ENCODE data around the gene CADM2.

Gene CADM2

DNA sequence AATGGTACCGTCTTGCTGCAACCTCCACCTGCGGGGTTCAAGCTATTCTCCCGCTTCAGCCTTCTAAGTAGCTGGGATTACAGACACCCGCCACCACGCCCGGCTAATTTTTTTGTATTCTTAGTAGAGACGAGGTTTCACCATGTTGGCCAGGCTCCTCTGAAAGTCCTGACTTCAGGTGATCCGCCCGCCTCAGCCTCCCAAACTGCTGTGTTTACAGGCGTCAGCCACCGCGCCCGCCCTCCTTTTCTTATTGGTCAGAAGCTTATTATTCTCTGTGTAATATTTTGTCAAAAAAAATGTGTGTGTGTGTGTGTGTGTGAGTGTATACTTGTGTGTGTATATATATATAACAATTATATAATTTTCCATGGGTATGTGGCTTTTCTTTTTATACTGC is 425.6 kb downstream of the CADM2 start:
- no peaks in the 10 kb centered on the region for H3K27me3 Mint-ChIP-seq (ENCODE audit: low read depth, poor library complexity)
- TF ChIP-seq, protein P1, sequence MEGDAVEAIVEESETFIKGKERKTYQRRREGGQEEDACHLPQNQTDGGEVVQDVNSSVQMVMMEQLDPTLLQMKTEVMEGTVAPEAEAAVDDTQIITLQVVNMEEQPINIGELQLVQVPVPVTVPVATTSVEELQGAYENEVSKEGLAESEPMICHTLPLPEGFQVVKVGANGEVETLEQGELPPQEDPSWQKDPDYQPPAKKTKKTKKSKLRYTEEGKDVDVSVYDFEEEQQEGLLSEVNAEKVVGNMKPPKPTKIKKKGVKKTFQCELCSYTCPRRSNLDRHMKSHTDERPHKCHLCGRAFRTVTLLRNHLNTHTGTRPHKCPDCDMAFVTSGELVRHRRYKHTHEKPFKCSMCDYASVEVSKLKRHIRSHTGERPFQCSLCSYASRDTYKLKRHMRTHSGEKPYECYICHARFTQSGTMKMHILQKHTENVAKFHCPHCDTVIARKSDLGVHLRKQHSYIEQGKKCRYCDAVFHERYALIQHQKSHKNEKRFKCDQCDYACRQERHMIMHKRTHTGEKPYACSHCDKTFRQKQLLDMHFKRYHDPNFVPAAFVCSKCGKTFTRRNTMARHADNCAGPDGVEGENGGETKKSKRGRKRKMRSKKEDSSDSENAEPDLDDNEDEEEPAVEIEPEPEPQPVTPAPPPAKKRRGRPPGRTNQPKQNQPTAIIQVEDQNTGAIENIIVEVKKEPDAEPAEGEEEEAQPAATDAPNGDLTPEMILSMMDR (IDR thresholded peaks at IDR 0.05), result no peak
- no peaks in the 10 kb centered on the region for H3K36me3 Mint-ChIP-seq (ENCODE audit: low read depth)
- H3K27ac Mint-ChIP-seq, result no peak overlapping the region
- H3K4me3 Mint-ChIP-seq, result no peak overlapping the region
- DNase-seq, result no peak
- H3K4me1 Mint-ChIP-seq, result no peaks in the 10 kb centered on the region
- no peaks in the 10 kb centered on the region for H3K9me3 Mint-ChIP-seq

DNA sequence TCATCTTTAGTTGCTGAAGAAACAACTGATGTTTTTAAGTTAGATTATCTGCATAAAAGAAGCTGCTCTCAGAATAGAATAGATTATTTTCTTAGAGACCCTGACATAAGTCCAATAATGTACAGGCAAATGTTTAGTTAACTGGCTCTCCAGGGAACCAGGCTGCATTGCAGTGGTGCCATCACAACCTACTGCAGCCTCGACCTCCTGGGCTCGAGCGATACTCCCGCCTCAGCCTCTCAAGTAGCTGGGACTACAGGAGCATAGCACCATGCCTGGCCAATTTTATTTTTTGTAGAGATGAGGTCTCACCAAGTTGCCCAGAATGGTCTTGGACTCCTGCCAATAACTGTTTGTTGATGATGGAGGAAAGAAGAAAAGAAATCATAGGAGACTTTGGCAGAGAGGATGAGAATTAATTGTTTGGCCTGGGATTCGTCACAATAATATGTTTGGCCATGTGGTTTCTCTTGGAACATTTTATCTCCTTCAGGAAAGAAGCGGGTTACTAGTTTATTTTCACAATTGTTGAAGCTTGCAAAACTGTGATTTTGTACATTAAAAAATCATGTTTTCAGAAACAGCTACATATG is 429.2 kb downstream of the CADM2 start:
- DNase-seq, result no peak
- no peak overlapping the region for H3K4me3 Mint-ChIP-seq
- H3K27me3 Mint-ChIP-seq (ENCODE audit: low read depth, poor library complexity), result no peaks in the 10 kb centered on the region
- TF ChIP-seq, protein P1 (IDR thresholded peaks at IDR 0.05), result no peak
- H3K27ac Mint-ChIP-seq, result no peak overlapping the region
- no peaks in the 10 kb centered on the region for H3K4me1 Mint-ChIP-seq
- H3K36me3 Mint-ChIP-seq (ENCODE audit: low read depth), result no peaks in the 10 kb centered on the region
- H3K9me3 Mint-ChIP-seq, result no peaks in the 10 kb centered on the region

DNA sequence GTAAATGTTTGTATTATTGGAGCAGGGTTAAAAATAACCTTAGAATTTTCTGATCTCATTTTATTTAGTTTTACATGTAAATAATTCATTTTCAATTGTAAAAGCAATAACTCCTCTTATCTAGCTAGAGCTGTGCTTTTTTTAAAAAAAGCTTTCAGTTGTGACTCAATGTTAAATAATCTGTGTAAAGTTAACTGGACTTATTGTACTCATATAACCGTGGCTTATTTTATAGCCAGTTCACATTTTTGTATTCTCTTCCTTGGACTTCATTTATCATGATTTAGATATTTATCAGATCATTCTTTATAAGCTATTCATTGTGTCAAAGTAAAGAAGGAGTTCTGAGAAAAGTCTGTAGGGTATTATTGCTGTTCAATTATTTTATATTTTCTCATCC is 435.6 kb downstream of the CADM2 start:
- Mint-ChIP-seq H3K4me1 (no peaks in the 10 kb centered on the region), H3K9me3 (no peaks in the 10 kb centered on the region), H3K4me3 (no peak overlapping the region), H3K27ac (no peak overlapping the region), H3K36me3 (ENCODE audit: low read depth) (no peaks in the 10 kb centered on the region), H3K27me3 (ENCODE audit: low read depth, poor library complexity) (no peaks in the 10 kb centered on the region)
- DNase-seq, result no peak
- TF ChIP-seq, protein P1 (IDR thresholded peaks at IDR 0.05), result no peak

DNA sequence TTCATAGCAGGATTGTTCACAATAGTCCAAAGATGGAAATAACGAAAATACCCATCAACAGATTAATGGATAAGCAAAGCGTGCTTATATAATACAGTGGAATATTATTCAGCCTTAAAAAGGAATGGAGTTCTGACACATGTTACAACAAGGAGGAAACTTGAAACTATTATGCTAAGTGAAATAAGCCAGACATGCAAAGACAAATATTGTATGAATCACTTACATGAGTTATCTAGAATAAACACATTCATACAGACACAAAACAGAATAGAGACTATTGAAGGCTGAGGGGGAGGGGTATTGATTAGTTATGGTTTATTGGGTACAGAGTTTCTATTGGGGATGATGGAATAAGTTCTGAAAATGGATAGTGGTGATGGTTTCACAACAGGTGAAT is 438.6 kb downstream of the CADM2 start:
- H3K9me3 Mint-ChIP-seq, result no peaks in the 10 kb centered on the region
- no peaks in the 10 kb centered on the region for H3K4me1 Mint-ChIP-seq
- DNase-seq, result no peak
- no peak overlapping the region for H3K27ac Mint-ChIP-seq
- H3K27me3 Mint-ChIP-seq (ENCODE audit: low read depth, poor library complexity), result no peaks in the 10 kb centered on the region
- no peak overlapping the region for H3K4me3 Mint-ChIP-seq
- no peaks in the 10 kb centered on the region for H3K36me3 Mint-ChIP-seq (ENCODE audit: low read depth)
- TF ChIP-seq, protein P1 (IDR thresholded peaks at IDR 0.05), result no peak

DNA sequence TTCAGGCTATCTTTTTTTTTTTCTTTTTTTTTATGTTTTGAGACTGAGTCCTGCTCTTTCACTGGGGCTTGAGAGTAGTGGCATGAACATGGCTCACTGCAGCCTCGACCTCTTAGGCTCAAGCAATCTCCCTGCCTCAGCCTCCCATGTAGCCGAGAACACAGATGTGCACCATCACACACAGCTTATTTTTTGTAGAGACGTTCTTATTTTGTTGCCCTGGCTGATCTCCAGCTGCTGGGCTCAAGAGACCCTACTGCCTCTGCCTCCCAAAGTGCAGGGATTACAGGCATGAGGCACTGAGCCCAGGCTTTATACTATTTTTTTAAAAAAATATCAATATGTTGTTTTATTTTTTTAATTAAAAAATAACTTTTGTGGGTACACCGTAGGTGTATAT is 467.3 kb downstream of the CADM2 start:
- H3K36me3 Mint-ChIP-seq (ENCODE audit: low read depth), result no peaks in the 10 kb centered on the region
- H3K4me1 Mint-ChIP-seq, result no peaks in the 10 kb centered on the region
- no peak for DNase-seq
- H3K4me3 Mint-ChIP-seq, result no peak overlapping the region
- no peak overlapping the region for H3K27ac Mint-ChIP-seq
- H3K27me3 Mint-ChIP-seq (ENCODE audit: low read depth, poor library complexity), result peaks cover 2% of the 10 kb centered on the region
- H3K9me3 Mint-ChIP-seq, result peaks cover 4% of the 10 kb centered on the region
- TF ChIP-seq, protein P1 (IDR thresholded peaks at IDR 0.05), result no peak

DNA sequence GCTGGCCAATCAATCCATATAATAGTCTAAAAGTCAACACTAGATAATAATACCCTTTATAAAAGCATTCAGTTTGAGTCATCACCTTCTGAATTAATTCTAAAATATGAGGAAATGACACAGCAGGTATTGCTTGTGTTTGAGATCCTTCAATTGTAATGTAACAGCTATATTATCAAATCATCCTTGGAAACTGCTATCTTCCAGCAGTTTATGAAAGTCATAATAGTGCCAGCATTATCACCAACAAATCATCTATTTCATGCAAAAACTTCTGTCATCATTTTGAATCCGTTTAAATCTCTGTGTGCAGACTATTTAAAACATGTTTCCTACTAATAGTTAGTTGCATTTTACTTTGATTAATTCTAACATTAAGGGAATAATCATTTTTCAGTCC is 468.7 kb downstream of the CADM2 start:
- TF ChIP-seq, protein P1 (IDR thresholded peaks at IDR 0.05), result no peak
- H3K36me3 Mint-ChIP-seq (ENCODE audit: low read depth), result no peaks in the 10 kb centered on the region
- H3K27ac Mint-ChIP-seq, result no peak overlapping the region
- peaks cover 4% of the 10 kb centered on the region for H3K9me3 Mint-ChIP-seq
- no peaks in the 10 kb centered on the region for H3K4me1 Mint-ChIP-seq
- H3K27me3 Mint-ChIP-seq (ENCODE audit: low read depth, poor library complexity), result peaks cover 2% of the 10 kb centered on the region
- H3K4me3 Mint-ChIP-seq, result no peak overlapping the region
- DNase-seq, result no peak
